GM13976 (cell line): ENCODE measurements around the gene CFD.
"Not testable (repeated sequence)": the region's sequence is repeated elsewhere in the genome, so short reads cannot be mapped to it uniquely, and the experiment has no call there.

Experiments used
- DNase-seq: peaks from one replicate; pipeline ENCODE4 v3.0.0; 2012; ENCODE audit warnings: low spot score
- CTCF ChIP-seq: IDR thresholded peaks from 2 replicates; pipeline ENCODE4 v1.5.1; 2012; ENCODE audit warnings: borderline replicate concordance, mild to moderate bottlenecking; ENCODE audit not compliant: insufficient read depth; ENCODE audit errors: extremely low read depth, missing control alignments, control extremely low read depth
- in situ Hi-C: fragments of 300-500 bp; cut with MboI; formaldehyde crosslinking; loops from one replicate; pipeline ENCODE4 v1.12.0; 2022; ENCODE audit warnings: low sequenced_read_pairs, mixed read lengths, inconsistent platforms; ENCODE audit not compliant: unreplicated experiment

CFD gene

GRCh38 chr19:887072-887471, 27.6 kb downstream of the CFD start:
- no peak for DNase-seq
- no peak for TF ChIP-seq CTCF
- in situ Hi-C loops: no loop called here

GRCh38 chr19:887599-887998, 28.1 kb downstream of the CFD start:
- DNase-seq: no peak
- in situ Hi-C loops: no loop called here
- no peak for TF ChIP-seq CTCF

GRCh38 chr19:888581-889385, 29.3 kb downstream of the CFD start:
- TF ChIP-seq CTCF: no peak
- in situ Hi-C loops: no loop called here
- DNase-seq: no peak

GRCh38 chr19:889662-890295, 30.3 kb downstream of the CFD start:
- no peak for DNase-seq
- in situ Hi-C loops: no loop called here
- no peak for TF ChIP-seq CTCF

GRCh38 chr19:890831-891230, 31.4 kb downstream of the CFD start:
- in situ Hi-C loops: no loop called here
- no peak for TF ChIP-seq CTCF

GRCh38 chr19:891421-892200, 32.1 kb downstream of the CFD start:
- DNase-seq, in situ Hi-C loops: not testable (repeated sequence)

More at GRCh38 chr19:890831-891230, 31.4 kb downstream of the CFD start:
- DNase-seq: no peak
